HG02610 (cell line): ENCODE data around the gene FOXN3.
"Not testable (repeated sequence)": the region's sequence is repeated elsewhere in the genome, so short reads cannot be mapped to it uniquely, and the experiment has no call there.

Experiments used
- ATAC-seq: cut with Tn5 transposase; IDR thresholded peaks from one replicate; pipeline ENCODE4 v1.9.1; 2021; ENCODE audit warnings: mild to moderate bottlenecking, moderate library complexity; ENCODE audit not compliant: unreplicated experiment

FOXN3 gene

DNA sequence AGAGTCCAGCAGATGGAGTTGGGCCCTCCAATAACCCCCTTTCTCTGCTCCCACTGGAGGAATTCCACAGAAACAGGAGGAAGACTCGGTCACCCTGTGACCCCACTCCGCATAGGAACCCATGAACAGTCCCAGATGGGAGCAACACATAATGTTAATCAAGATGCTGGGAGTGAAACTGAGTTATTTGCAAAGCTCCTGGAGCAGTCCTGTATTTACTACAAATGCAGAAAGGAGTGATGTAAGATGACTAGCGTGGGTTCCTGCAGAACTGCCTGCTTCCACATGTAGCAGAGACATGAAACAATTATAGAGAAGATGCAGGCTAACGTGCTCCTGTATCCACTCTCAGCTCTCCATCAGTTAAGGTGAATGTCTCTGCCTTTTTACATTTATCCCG is 274.7 kb downstream of the FOXN3 start:
- ATAC-seq: no peak

GRCh38 chr14:89141862-89142261 is 275.2 kb downstream of the FOXN3 start:
- ATAC-seq: no peak

GRCh38 chr14:89140326-89140725 is 276.7 kb downstream of the FOXN3 start:
- ATAC-seq: no peak

DNA sequence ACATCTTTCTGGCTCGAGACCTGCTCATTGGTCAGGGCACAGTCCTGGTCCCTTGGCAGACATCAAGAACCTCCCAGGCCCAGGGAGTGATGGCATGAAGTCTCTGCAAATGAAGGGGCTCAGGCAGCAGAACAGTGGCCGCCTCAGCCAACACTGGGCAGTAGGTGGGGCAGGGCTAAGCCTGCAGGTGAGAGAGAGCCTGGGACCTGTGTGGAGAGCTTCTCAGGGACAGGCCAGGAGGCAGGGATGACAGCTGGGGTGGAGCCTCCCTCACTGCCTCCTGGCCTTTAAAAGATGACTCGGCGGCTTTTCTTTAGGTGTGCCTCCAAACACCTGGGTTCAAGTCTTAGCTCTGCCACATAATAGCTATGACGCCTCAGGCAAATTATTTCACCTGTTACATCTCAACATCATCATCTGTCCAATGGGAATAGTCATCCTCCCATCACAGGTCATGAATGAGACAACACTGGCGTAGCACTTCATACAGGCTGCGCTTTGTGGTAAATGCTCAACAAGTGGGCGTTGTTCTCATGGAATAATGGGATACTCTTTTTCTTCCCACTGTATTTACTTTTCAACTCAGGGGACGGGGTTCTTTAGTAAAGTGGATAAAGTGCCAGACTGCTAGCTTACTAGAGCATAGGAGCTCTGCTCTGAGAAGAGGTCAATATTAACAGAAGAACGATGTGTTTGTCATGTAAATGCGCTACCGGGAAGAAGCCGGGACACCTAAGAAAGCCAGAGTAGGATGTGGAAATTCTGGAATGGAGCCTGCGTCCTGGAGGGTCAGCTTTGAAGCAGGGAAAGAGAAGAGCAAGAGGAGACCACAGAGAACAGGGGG is 277.4 kb downstream of the FOXN3 start:
- no peak for ATAC-seq

- no peak for ATAC-seq
Observed at GRCh38 chr14:89138846-89139245, 278.2 kb downstream of the FOXN3 start.

- no peak for ATAC-seq
Observed at GRCh38 chr14:89137526-89138163, 279.4 kb downstream of the FOXN3 start.

DNA sequence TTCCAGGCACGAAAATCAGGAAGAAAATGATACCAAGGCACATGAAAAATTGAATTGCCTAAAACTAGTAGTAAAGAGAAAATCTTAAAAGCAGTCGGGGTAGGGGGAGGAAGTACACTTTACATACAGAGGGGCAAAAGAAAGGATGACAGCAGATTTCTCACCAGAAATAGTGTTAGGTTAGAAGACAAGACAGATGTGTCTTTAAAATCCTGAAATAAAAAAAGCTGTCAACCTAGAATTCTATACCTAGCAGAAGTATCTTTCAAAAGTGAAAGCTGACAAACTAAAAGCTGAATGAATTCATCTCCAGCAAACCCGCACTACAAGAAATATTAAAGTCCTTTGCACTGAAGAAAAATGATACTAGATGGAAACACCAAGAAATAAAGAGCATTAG is 280.4 kb downstream of the FOXN3 start:
- ATAC-seq: no peak

DNA sequence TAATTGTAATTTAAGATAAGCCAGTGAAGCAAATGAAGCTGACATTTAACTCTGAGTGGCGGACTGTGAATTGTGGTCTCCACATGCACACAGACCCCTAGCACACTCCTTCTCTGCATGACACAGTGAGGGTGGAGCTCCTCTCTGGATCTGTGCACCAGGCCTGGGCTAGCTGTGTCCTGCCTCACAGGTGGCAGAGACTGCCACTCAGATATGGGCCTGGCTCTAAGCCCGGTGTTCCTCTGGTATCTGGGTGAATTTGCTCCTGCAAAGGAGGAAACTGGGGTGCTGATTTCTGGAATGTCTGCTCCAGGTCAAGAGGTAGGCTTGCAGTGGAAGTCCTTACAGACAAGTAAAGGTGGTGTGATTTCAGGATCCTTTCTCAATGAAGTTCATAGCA is 282.4 kb downstream of the FOXN3 start:
- ATAC-seq: no peak

- no peak for ATAC-seq
Observed at GRCh38 chr14:89131004-89131750, 285.9 kb downstream of the FOXN3 start.

- no peak for ATAC-seq
Observed at GRCh38 chr14:89129570-89129969, 287.5 kb downstream of the FOXN3 start.

- ATAC-seq: no peak
Observed at GRCh38 chr14:89128311-89129026, 288.6 kb downstream of the FOXN3 start.

DNA sequence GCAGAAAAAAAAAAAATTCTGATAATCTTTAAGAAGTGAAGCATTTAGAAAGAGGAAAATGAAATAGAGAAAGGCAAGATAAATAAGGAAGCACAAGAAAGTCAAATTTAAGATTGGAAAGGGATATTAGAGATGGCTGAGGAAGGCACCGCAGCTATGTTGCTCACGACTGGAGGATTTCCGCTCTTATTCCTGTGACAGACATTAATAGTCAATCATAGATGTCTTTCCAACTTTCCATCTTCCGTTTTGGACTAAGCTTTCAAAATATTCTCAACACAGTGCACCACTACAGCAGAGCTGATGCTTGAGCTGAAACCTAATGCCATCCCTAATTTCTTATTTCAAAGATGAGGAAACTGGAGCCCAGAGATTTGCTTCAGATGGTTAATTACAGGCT is 290.6 kb downstream of the FOXN3 start:
- no peak for ATAC-seq

DNA sequence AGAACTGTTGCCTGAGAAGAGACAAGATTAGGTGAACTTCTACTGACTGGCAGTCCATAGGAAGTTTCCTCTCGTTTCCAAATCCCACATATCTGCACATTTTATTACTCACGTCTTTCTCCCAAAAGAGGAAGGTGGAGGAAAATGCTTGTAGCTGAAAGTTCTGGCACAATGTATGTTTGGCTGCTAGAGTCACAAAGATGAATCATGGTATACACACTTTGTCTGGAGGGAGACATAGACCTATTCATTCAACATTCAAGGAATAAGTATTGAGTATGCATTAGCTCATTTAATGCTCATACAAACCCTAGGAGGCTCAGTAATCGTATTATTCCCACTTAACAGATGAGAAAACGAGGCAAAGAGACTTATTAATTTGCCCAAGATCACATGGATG is 291.8 kb downstream of the FOXN3 start:
- no peak for ATAC-seq

GRCh38 chr14:89123851-89124250 is 293.2 kb downstream of the FOXN3 start:
- no peak for ATAC-seq

- ATAC-seq: no peak
Observed at GRCh38 chr14:89123215-89123614, 293.8 kb downstream of the FOXN3 start.

DNA sequence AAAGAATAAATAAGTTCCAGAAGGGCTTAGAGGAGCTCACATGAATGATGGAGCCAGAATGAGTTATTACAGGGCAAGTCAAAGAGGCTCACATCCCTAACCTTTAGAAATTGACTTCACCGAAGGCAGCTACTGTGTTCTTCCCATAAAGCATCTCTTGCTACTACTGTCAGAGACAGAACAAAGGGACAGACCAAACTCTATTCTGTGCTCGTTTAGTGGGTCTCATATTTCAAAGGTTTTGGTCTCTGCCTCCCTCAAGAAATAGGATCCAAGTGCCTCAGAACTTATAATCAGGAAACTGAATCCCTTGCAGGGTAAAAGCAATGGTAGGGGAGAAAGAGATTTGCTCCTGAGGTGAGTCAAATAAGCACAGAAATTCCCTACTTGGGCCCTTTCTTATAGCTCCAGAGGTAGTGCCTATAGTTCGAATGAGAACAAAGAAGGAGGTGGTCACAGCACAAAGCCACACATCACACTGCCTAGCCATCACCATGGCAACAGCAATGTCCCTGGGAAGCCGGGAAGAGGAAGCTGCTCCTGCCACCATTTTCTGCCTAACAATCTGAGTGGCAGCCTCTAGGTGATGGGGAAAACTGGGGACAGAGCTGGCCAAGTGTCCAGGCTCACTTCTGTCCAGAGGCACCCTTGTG is 294.9 kb downstream of the FOXN3 start:
- ATAC-seq: no peak

DNA sequence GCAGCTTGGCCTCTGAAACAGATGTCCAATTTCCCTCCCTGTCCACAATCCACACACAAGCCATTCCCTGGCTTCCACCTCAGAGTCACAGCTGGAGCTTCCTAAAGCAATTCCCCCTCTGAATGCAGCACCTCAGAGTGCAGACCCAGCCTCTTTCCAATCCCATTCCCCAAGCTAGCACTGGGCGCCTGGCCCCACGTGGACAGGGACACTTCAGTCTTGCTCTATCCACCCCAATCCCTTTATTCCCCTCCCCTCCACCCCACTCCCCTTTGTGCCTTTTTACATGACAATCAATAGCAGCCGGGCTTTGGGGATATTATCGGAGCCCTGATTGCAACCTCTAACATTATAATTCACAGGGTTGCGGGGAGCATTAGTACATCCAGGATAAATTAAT is 300.0 kb downstream of the FOXN3 start:
- ATAC-seq: no peak

- ATAC-seq: no peak
Observed at GRCh38 chr14:89114109-89114508, 302.9 kb downstream of the FOXN3 start.

- no peak for ATAC-seq
Observed at GRCh38 chr14:89112720-89113119, 304.3 kb downstream of the FOXN3 start.

DNA sequence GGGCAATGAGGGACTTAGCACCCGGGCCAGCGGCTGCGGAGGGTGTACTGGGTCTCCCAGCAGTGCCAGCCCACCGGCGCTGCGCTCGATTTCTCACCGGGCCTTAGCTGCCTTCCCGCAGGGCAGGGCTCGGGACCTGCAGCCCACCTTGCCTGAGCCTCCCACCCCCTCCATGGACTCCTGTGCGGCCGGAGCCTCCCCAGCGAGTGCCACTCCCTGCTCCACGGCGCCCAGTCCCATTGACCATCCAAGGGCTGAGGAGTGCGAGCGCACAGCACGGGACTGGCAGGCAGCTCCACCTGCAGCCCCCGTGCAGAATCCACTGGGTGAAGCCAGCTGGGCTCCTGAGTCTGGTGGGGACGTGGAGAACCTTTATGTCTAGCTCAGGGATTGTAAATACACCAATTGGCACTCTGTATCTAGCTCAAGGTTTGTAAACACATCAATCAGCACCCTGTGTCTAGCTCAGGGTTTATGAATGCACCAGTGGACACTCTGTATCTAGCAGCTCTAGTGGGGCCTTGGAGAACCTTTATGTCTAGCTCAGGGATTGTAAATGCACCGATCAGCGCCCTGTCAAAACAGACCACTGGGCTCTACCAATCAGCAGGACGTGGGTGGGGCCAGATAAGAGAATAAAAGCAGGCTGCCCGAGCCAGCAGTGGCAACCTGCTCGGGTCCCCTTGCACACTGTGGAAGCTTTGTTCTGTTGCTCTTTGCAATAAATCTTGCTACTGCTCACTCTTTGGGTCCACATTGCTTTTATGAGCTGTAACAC is 305.1 kb downstream of the FOXN3 start:
- not testable (repeated sequence) for ATAC-seq
